Natural killer cell treated with Interleukin-12 subunit alpha and Interleukin-12 subunit beta and Interleukin-15 and Interleukin-18, amount 100 ng/mL, for 72 hours (primary cell): ENCODE data around the gene P2RY6. TPM values are rescaled to one million over a fixed set of nuclear protein-coding genes. Genes with fewer than 3 reads are reported as not detected.

ENCODE experiments used
- ATAC-seq, 2 donors: fragments of 150-1000 bp; cut with Tn5 transposase in 1 of 2; sonication (Bioruptor Pico), chemical (Tn5 transposase) in 1 of 2; 2 replicates each; pipeline ENCODE4 v1.10.0; 2021
- DNase-seq: peaks from one replicate; pipeline ENCODE4 v3.0.0; 2022; ENCODE audit warnings: low spot score
- H3K27ac Mint-ChIP-seq, 2 donors: 1 replicate in 1 of 2; 2 replicates in 1 of 2; pipeline ENCODE4 v1.8.0; 2022; ENCODE audit warnings: mixed read lengths in 2 of 2, mild to moderate bottlenecking in 1 of 2, moderate library complexity in 1 of 2
- H3K27me3 Mint-ChIP-seq, 2 donors: 1 replicate in 1 of 2; 2 replicates in 1 of 2; pipeline ENCODE4 v1.8.0; 2022; ENCODE audit warnings: mixed read lengths in 2 of 2
- H3K36me3 Mint-ChIP-seq: one replicate; pipeline ENCODE4 v1.8.0; 2022; ENCODE audit warnings: mixed read lengths
- H3K4me1 Mint-ChIP-seq, 2 donors: 1 replicate in 1 of 2; 2 replicates in 1 of 2; pipeline ENCODE4 v1.8.0; 2022; ENCODE audit warnings: low read depth in 2 of 2, mixed read lengths in 2 of 2, mild to moderate bottlenecking in 1 of 2
- H3K4me3 Mint-ChIP-seq: one replicate; pipeline ENCODE4 v1.8.0; 2022; ENCODE audit warnings: mixed read lengths
- H3K9me3 Mint-ChIP-seq: 2 replicates; pipeline ENCODE4 v1.8.0; 2022; ENCODE audit warnings: mixed read lengths
- total RNA-seq, 2 donors: library from RNA; stranded (reverse); gene quantifications; one replicate each; pipeline ENCODE4 v1.2.3, GENCODE V29; 2022

Gene P2RY6
- total RNA-seq, 2 donors from 2014 or later: not detected

DNA sequence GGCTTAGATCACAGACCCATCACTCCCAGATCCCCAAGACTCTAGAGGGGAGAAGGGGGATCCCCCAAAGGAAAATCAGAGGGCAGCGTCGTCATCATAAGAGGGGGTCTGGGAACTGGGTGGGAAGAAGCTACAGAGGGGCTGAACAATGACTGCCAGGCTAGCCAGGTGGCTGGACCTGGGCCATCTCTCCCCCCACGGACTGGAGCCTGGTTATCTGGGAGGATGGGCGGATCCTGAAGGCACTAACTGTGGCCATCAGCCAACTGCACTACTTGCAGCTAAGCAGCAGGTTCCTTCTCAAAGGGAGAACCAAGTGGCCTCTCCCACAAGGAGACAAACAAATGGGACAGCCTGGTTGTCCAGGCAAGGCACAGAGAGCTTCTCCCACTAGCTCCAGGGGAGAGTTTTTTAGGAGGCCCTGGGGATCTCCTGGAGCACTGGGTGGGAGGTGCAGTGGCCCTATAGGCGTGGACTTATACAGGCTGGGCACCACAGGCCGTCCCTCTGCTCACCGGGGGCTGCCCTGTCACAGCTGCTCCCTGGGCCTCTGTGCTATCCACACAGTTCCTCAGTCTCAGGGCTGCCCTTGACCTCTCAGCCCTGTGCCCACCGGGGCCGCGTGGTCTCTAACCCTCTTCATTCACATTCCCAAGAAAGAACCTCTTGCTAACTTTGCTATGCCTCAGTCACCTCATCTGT, 15.4 kb downstream of the P2RY6 start:
- peaks cover 19% of the 10 kb centered on the region in 2 donors for H3K4me1 Mint-ChIP-seq
- H3K36me3 Mint-ChIP-seq: no peaks in the 10 kb centered on the region
- no peak for ATAC-seq
- no peak overlapping the region for H3K4me3 Mint-ChIP-seq
- no peaks in the 10 kb centered on the region for H3K9me3 Mint-ChIP-seq
- peaks cover 0 to 4% of the 10 kb centered on the region in 2 donors for H3K27me3 Mint-ChIP-seq
- H3K27ac Mint-ChIP-seq: peak overlapping the region; percentile 87 to 92
- peak; percentile 54 for DNase-seq

DNA sequence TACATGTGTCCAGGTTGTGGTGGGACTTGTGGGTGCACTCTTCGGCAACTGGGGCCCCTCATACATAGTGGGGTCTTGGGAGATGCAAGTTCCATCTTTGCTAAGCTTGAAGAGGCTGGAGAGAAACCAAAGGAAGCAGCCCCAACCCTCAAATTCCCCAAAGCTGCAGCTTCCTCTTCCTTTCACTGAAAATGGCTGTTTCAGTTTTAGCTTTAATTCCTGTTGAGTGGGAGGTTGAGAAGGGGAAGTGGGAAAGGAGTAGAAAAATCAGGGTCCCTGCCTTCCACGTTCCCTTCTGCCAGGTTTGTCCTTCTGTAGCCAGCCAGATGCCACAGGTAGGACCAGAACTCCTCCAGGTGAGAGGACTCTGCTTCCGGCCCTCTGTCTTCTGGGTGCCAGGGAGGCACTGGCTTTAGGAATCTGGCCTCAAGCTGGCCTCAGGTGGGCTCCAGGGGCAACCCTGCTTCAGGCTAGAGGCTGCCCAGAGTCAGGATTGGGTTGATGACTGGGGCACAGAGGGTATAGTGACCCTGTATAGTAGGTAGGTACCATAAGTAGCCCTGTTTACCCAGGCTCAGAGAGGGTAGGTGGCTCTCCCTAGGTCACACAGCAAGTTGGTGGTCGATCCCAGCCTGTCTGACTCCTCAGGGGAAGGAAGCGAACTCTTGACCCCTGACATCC, 16.2 kb downstream of the P2RY6 start:
- Mint-ChIP-seq H3K27me3 (peaks cover 0 to 8% of the 10 kb centered on the region in 2 donors), H3K4me3 (peak overlapping the region; percentile 75), H3K27ac (peak overlapping the region; percentile 87 to 92), H3K36me3 (no peaks in the 10 kb centered on the region), H3K4me1 (peaks cover 19% of the 10 kb centered on the region in 2 donors), H3K9me3 (no peaks in the 10 kb centered on the region)
- ATAC-seq (peak; percentile 30 to 39), DNase-seq (peak; percentile 52)

DNA sequence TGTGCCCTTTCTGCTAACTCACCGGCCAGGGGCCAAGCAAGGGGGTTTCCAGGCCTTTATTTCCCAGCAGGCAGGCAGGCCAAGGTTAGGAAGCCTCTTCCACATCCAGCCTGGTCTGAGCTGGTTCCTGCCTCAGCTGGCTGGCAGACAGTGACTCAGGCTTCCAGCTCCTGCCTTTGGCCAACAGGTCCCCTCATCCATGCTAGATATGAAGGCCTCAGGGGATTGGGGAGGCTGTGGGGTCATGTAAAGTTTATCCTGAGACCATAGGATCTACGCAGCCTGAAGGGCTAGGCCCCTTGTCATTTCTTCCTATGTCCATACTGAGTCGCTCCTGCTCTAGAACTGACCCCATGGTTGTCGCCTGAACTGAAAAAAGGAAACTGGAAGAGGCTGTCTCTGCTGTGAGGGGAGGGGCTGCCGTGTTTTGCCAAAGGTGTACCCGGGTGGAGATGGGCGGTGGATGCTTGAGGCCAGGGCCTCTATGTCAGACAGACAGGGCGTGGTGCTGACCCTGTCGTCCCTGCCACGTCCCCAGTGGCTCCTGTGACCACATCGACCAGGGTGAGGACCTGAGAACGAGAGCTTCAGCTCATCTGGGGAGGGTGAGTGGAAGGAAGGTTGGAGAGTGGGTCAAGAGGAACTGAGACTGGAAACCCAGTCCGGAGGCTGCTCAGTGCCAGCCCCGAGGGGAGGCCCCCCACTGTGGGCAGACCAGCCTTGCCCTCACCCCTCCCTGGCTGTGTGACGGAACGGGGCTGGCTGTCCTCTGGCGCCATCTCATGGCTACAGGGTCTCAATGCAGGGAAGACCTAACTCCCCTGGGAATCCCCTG, 17.0 kb downstream of the P2RY6 start:
- Mint-ChIP-seq H3K4me3 (peak overlapping the region; percentile 75), H3K27ac (peak overlapping the region; percentile 87 to 92), H3K36me3 (no peaks in the 10 kb centered on the region), H3K9me3 (no peaks in the 10 kb centered on the region), H3K4me1 (peaks cover 19% of the 10 kb centered on the region in 2 donors), H3K27me3 (peaks cover 0 to 8% of the 10 kb centered on the region in 2 donors)
- ATAC-seq (peak; percentile 80 to 84), DNase-seq (peak; percentile 76)

DNA sequence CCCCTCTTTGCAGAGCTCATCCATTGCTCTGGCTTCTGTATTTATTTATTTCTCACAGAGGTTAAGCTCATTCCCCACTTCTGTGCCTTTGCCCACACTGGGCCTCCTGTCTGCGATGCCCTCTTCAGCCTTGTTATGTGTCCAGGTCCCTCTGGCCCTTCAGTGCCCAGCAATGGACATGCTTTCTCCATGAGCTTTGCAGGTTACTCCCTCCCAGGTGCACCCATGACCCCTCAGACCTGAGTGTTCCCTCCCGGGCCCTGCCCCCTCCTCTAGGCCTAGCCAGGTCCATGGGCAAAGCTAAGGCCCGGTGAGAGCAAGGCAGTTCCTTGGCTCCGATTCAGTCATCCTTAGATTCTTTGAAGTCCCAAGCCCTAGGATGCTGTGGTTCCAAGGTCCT, 18.4 kb downstream of the P2RY6 start:
- no peak overlapping the region for H3K27ac Mint-ChIP-seq
- H3K36me3 Mint-ChIP-seq: no peaks in the 10 kb centered on the region
- no peak overlapping the region for H3K4me3 Mint-ChIP-seq
- peak; percentile 22 for DNase-seq
- H3K9me3 Mint-ChIP-seq: no peaks in the 10 kb centered on the region
- peaks cover 19% of the 10 kb centered on the region in 2 donors for H3K4me1 Mint-ChIP-seq
- no peak for ATAC-seq
- H3K27me3 Mint-ChIP-seq: peaks cover 0 to 8% of the 10 kb centered on the region in 2 donors

DNA sequence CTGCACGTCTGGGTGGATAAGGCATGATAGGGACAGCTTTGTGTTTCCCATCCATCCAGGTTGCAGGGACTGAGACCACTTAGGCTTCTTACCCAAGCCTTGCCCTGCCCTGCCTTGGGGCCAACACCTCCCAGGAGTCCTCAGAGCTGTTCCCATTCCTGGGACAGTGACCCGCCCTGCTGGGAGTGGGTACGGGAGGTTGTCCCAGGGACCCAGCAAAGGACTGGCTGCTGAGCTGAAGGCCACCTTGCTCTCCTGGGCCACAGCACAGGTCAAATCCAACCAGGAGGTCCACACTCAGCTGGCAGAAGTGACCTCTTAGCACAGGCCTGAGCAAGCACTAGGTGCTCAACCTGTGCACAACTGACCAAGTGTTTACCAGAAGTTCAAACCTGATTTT, 19.1 kb downstream of the P2RY6 start:
- no peaks in the 10 kb centered on the region for H3K9me3 Mint-ChIP-seq
- peaks cover 0 to 8% of the 10 kb centered on the region in 2 donors for H3K27me3 Mint-ChIP-seq
- H3K36me3 Mint-ChIP-seq: no peaks in the 10 kb centered on the region
- DNase-seq: peak; percentile 34
- no peak for ATAC-seq
- H3K4me1 Mint-ChIP-seq: peaks cover 19% of the 10 kb centered on the region in 2 donors
- no peak overlapping the region for H3K27ac Mint-ChIP-seq
- H3K4me3 Mint-ChIP-seq: no peak overlapping the region

DNA sequence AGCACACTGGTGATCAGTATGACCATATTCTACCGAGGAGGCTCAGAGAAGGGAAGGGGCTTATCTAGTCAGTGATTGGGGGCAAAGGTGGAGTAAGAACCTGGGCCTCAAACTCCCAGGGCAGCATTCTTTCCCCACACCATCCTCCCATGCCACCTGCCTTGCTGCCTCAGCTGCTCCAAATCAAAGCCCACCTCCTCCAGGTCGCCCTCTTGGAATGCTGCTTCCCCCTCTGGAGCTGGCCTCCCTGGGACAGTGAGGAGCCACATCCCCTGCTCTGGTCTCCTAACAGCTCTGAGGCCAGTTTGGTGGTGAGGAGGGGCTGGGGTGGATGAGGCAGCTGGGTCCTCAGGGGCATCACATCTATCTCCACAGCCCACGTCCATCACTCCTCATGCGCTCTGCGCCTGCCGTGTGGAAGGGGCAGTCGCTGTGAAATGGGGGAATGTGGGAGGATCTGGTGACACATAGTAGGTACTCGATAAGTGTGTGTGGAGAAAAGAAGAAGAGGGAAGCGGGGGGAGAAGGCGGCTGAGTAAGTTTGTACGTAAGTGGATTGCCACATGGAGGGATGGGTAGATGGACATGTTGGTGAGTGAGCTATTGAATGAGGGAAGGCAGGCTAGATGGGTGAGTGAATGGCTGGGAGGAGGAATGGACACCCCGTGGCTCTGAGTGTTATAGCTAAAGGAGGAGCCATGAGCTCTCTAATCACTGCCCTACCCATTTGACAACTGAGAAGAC, 19.8 kb downstream of the P2RY6 start:
- Mint-ChIP-seq H3K36me3 (no peaks in the 10 kb centered on the region), H3K4me1 (peaks cover 19% of the 10 kb centered on the region in 2 donors), H3K9me3 (no peaks in the 10 kb centered on the region), H3K27me3 (peaks cover 0 to 8% of the 10 kb centered on the region in 2 donors), H3K4me3 (no peak overlapping the region), H3K27ac (peak overlapping the region in 1 of 2 donors; percentile 24)
- ATAC-seq: no peak
- peak; percentile 51 for DNase-seq

DNA sequence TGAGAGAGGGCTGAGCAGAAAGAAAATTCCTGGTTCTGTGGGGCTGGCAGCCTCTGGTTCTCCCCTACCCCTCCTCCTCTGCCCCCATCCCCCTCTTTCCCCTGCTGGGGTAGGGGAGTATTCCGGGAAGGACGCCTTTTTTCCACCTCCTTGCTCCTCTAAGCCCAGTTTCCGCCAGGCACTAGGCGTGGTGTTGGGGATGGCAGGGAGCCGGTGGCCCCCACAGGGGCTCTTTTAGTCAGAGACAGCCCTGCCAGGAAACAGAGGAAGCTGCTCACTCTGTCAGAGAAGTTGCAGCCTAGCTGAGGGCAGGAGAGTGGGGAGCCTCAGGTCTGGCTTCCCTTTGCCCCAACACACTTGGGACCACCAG, 20.4 kb downstream of the P2RY6 start:
- ATAC-seq (no peak), DNase-seq (no peak)
- H3K27me3 Mint-ChIP-seq: peaks cover 0 to 8% of the 10 kb centered on the region in 2 donors
- H3K4me3 Mint-ChIP-seq: no peak overlapping the region
- H3K36me3 Mint-ChIP-seq: no peaks in the 10 kb centered on the region
- H3K4me1 Mint-ChIP-seq: peaks cover 19% of the 10 kb centered on the region in 2 donors
- H3K9me3 Mint-ChIP-seq: no peaks in the 10 kb centered on the region
- peak overlapping the region in 1 of 2 donors; percentile 24 for H3K27ac Mint-ChIP-seq

DNA sequence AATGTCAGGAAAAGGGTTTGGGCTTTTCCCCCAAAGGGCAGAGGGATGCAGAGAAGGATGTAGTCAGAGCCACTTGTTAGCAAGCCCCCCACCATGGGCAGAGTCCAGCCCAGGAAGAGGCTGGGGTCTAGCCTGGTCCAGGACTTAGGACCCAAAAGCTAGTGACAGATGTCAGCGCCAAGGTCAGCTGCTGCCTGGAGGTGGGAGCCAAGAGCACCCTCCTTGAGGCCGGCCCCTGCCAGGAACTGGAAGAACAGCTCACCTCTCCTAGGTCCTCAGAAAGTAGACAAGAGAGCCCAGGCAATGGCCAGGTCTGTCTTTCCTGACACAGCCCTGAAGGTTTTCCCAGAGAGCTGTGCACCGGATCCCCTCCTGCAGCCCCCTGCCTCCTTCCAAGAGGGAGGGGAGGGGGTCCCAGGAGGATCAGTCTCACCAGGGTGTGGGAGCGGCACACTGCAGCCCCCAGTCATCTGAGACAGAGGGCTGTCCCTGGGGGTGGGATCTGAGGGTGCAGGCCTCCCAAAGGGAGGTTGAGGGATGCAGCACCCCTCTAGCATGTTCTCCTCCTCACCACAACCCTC, 21.3 kb downstream of the P2RY6 start:
- Mint-ChIP-seq H3K4me1 (peaks cover 12 to 14% of the 10 kb centered on the region in 2 donors), H3K4me3 (no peak overlapping the region), H3K36me3 (no peaks in the 10 kb centered on the region), H3K27ac (no peak overlapping the region), H3K27me3 (peaks cover 0 to 8% of the 10 kb centered on the region in 2 donors), H3K9me3 (no peaks in the 10 kb centered on the region)
- DNase-seq: peak; percentile 28
- ATAC-seq: no peak

DNA sequence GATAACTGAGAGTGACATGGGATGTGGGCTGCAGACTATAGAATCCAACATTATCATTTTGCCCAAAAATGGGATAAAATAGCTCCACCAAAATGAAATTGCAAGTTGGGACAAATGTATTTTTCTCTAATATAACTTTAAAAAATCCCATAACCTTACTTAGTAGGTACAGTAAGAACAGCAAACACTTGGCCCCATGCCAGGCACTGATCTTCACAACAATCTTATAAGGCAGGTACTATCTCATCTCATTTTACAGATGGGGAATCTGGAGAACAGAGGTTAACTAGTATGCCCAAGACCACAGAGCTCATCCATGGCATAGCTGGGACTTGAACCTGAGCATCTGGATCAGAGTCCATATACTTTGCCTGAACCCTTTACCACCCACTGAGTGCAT, 22.5 kb downstream of the P2RY6 start:
- no peak for ATAC-seq
- peak overlapping the region in 1 of 2 donors; percentile 58 for H3K27ac Mint-ChIP-seq

DNA sequence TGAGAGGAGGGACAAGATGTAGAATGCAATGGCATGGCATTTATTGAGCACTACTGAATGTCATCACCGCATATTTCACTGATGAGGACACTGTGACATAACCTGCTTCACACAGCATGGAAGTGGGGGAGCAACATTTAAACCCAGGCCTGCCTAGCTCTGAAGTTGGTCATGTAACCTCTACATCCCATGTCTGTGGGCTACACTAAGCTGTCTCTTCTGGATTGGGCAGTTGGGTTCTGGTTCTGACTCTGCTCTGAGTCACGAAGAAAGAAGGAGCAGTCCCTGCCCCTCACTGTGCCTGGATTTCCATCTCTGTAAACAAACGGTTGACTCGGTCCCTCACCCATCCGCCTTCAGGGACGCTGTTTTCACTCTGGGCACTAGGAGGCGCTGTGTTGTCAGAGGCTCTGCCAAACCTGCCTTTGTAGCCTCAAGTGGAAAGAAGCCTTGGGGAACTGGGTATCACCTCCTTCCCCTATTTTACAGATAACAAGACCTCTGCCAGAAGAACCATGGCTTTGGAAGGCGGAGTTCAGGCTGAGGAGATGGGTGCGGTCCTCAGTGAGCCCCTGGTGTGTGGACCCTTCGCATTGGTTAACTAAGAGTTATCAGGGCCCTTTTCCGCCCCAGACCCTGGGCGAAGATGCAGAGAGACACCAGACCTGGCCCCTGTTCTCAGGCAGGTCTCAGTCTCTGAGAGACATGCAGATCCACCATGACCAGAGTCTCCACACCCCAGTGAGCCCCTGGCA, 23.3 kb downstream of the P2RY6 start:
- Mint-ChIP-seq H3K4me3 (no peak overlapping the region), H3K27ac (no peak overlapping the region), H3K36me3 (no peaks in the 10 kb centered on the region), H3K27me3 (peaks cover 0 to 8% of the 10 kb centered on the region in 2 donors), H3K9me3 (no peaks in the 10 kb centered on the region), H3K4me1 (peaks cover 0 to 4% of the 10 kb centered on the region in 2 donors)
- ATAC-seq (peak; percentile 64 to 71), DNase-seq (peak; percentile 77)

More for the DNA sequence above, 22.5 kb downstream of the P2RY6 start:
- no peak for DNase-seq
- peaks cover 0 to 8% of the 10 kb centered on the region in 2 donors for H3K27me3 Mint-ChIP-seq
- H3K36me3 Mint-ChIP-seq: no peaks in the 10 kb centered on the region
- peaks cover under 1 to 4% of the 10 kb centered on the region in 2 donors for H3K4me1 Mint-ChIP-seq
- H3K4me3 Mint-ChIP-seq: no peak overlapping the region
- no peaks in the 10 kb centered on the region for H3K9me3 Mint-ChIP-seq

DNA sequence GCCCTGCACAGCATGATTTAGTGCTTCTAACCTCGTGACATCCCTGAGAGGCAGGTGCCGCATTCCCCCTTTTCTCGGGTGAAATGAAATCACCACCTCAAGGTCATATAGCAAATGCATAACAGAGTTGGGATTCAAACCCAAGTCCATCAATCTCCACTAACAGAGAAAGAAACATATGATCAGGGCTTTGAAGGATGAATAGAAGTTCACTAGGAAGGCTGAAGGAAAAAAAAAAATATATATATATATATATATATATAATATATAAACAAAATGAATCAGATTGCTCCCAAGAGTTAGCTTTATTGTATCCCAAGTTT, 23.8 kb downstream of the P2RY6 start:
- ATAC-seq (no peak), DNase-seq (no peak)
- Mint-ChIP-seq H3K4me3 (no peak overlapping the region), H3K4me1 (peaks cover 0 to 4% of the 10 kb centered on the region in 2 donors), H3K36me3 (no peaks in the 10 kb centered on the region), H3K27ac (no peak overlapping the region), H3K9me3 (no peaks in the 10 kb centered on the region), H3K27me3 (peaks cover 0 to 8% of the 10 kb centered on the region in 2 donors)

DNA sequence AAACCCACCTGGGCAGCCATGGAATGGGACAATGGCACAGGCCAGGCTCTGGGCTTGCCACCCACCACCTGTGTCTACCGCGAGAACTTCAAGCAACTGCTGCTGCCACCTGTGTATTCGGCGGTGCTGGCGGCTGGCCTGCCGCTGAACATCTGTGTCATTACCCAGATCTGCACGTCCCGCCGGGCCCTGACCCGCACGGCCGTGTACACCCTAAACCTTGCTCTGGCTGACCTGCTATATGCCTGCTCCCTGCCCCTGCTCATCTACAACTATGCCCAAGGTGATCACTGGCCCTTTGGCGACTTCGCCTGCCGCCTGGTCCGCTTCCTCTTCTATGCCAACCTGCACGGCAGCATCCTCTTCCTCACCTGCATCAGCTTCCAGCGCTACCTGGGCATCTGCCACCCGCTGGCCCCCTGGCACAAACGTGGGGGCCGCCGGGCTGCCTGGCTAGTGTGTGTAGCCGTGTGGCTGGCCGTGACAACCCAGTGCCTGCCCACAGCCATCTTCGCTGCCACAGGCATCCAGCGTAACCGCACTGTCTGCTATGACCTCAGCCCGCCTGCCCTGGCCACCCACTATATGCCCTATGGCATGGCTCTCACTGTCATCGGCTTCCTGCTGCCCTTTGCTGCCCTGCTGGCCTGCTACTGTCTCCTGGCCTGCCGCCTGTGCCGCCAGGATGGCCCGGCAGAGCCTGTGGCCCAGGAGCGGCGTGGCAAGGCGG, 24.5 kb downstream of the P2RY6 start:
- H3K27me3 Mint-ChIP-seq: peaks cover 0 to 8% of the 10 kb centered on the region in 2 donors
- DNase-seq (no peak), ATAC-seq (no peak)
- H3K4me3 Mint-ChIP-seq: no peak overlapping the region
- no peak overlapping the region for H3K27ac Mint-ChIP-seq
- no peaks in the 10 kb centered on the region for H3K9me3 Mint-ChIP-seq
- peaks cover 0 to 4% of the 10 kb centered on the region in 2 donors for H3K4me1 Mint-ChIP-seq
- H3K36me3 Mint-ChIP-seq: no peaks in the 10 kb centered on the region
